GM18909 (cell line): ENCODE measurements around the gene EIF4EBP3.
"Not testable (repeated sequence)": the region's sequence is repeated elsewhere in the genome, so short reads cannot be mapped to it uniquely, and the experiment has no call there.

Source experiments
- ATAC-seq: cut with Tn5 transposase; IDR thresholded peaks from one replicate; pipeline ENCODE4 v1.9.1; 2021; ENCODE audit warnings: mild to moderate bottlenecking; ENCODE audit not compliant: unreplicated experiment, poor library complexity

The EIF4EBP3 gene

GRCh38 chr5:140574165-140574564 is 26.7 kb downstream of the EIF4EBP3 start:
- ATAC-seq = no peak

- no peak for ATAC-seq
Observed at GRCh38 chr5:140575309-140575708, 27.8 kb downstream of the EIF4EBP3 start.

- no peak for ATAC-seq
Observed at GRCh38 chr5:140576776-140577201, 29.3 kb downstream of the EIF4EBP3 start.

GRCh38 chr5:140579188-140579747 is 31.8 kb downstream of the EIF4EBP3 start:
- not testable (repeated sequence) for ATAC-seq

GRCh38 chr5:140587495-140587894 is 40.0 kb downstream of the EIF4EBP3 start:
- ATAC-seq = no peak

- ATAC-seq = no peak
Observed at GRCh38 chr5:140588311-140589070, 41.0 kb downstream of the EIF4EBP3 start.

- no peak for ATAC-seq
Observed at GRCh38 chr5:140590861-140591260, 43.4 kb downstream of the EIF4EBP3 start.

- no peak for ATAC-seq
Observed at GRCh38 chr5:140591747-140592372, 44.4 kb downstream of the EIF4EBP3 start.

GRCh38 chr5:140593070-140593469 is 45.6 kb downstream of the EIF4EBP3 start:
- not testable (repeated sequence) for ATAC-seq

GRCh38 chr5:140594169-140594568 is 46.7 kb downstream of the EIF4EBP3 start:
- no peak for ATAC-seq

- no peak for ATAC-seq
Observed at GRCh38 chr5:140595538-140596300, 48.3 kb downstream of the EIF4EBP3 start.

GRCh38 chr5:140596321-140596741 is 48.9 kb downstream of the EIF4EBP3 start:
- ATAC-seq = no peak

- no peak for ATAC-seq
Observed at GRCh38 chr5:140598836-140599235, 51.4 kb downstream of the EIF4EBP3 start.
